Lower leg skin (tissue), 4 donors: Measurements from ENCODE around the gene ABCC8. TPM values are rescaled to one million over a fixed set of nuclear protein-coding genes. Genes with fewer than 3 reads are reported as not detected.

ENCODE experiments used
- DNase-seq, 2 donors: peaks; one replicate each; pipeline ENCODE4 v3.0.0-alpha.2; 2019; ENCODE audit warnings: low spot score in 2 of 2
- H3K4me3 ChIP-seq: fragments of 200-600 bp; sonication (generic); 2 replicates; pipeline ENCODE4 v1.5.1; 2017; ENCODE audit warnings: mild to moderate bottlenecking, low read depth; ENCODE audit not compliant: poor library complexity, severe bottlenecking
- POLR2A ChIP-seq, 2 donors: fragments of 450-650 bp; IDR thresholded peaks; one replicate each; pipeline ENCODE4 v1.6.1; 2016 to 2017; ENCODE audit warnings: antibody characterized with exemption in 2 of 2, mild to moderate bottlenecking in 1 of 2, moderate library complexity in 1 of 2
- WGBS, 2 donors: methylation state at CpG; one replicate each; pipeline ENCODE4 v1.1.5; 2018; 5-methylcytosine and 5-hydroxymethylcytosine counted together
- intact Hi-C: fragments of 100-400 bp; cut with DNase I; formaldehyde crosslinking; loops from one replicate; pipeline ENCODE4 v1.15.0; 2023; ENCODE audit warnings: low total_unique reads
- total RNA-seq, 4 donors: library from RNA; depleted of rRNA; stranded (reverse); fragments of >200 nt; gene quantifications; one replicate each; pipeline ENCODE4 v1.1.0, GENCODE V29; 2016
- TF ChIP-seq, protein P1 (sequence below), 3 donors: fragments of 450-650 bp; IDR thresholded peaks; one replicate each; pipeline ENCODE4 v1.5.1; 2016; ENCODE audit warnings: antibody characterized with exemption in 3 of 3, mild to moderate bottlenecking in 3 of 3, moderate library complexity in 2 of 3

Gene ABCC8
- total RNA-seq, 4 donors from 2014 or later = 0.11 to 0.34 (median 0.26) TPM; not detected in 1

DNA sequence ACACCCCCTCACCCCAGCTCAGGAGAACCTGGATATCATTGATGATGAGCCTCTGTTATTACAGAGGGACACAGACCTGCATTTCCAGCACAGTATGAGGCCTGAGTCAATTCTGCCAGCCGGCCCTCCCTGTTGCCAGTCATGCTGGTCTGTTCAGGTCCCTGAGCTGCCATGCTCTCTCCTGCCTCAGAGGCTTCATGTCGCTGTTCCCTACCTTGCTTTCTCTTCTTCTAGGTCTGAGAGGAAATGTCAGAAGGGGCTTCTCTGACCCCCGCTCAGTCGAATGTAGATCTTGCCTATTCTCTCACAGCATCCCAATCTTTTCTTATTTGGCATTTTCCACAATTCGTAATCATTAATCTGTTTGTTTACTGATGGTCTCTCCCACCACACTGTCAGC is 21.8 kb upstream of the ABCC8 start:
- no peak for DNase-seq
- intact Hi-C loops = no loop called here
- no peak overlapping the region for H3K4me3 ChIP-seq
- WGBS, 2 donors = 76 to 82% methylated on average over 5 of the region's 5 CpGs
- TF ChIP-seq, protein P1, sequence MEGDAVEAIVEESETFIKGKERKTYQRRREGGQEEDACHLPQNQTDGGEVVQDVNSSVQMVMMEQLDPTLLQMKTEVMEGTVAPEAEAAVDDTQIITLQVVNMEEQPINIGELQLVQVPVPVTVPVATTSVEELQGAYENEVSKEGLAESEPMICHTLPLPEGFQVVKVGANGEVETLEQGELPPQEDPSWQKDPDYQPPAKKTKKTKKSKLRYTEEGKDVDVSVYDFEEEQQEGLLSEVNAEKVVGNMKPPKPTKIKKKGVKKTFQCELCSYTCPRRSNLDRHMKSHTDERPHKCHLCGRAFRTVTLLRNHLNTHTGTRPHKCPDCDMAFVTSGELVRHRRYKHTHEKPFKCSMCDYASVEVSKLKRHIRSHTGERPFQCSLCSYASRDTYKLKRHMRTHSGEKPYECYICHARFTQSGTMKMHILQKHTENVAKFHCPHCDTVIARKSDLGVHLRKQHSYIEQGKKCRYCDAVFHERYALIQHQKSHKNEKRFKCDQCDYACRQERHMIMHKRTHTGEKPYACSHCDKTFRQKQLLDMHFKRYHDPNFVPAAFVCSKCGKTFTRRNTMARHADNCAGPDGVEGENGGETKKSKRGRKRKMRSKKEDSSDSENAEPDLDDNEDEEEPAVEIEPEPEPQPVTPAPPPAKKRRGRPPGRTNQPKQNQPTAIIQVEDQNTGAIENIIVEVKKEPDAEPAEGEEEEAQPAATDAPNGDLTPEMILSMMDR (IDR thresholded peaks at IDR 0.05) = no peak
- TF ChIP-seq POLR2A (IDR thresholded peaks at IDR 0.05) = no peak

DNA sequence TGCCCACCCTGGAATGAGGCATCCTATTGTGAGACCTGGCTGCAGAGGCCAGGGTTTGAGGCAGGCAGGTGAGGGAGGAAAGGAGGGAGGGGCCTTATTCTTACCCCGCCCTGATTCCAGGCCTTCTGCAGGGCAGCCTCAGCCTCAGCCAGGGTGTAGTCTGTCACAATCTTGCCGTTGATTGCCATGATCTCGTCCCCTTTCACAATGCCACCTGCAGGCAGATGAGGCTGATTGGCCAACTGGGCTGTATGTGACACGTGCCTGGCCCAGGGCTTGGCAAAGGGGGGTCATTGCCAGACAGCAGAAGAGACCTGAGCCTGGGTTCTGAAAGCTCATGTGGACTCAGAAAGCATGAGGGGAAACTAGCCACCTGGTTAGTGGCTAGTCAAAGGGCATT is 21.4 kb upstream of the ABCC8 start:
- 49 to 53% methylated on average over 3 to 4 of the region's 4 CpGs for WGBS, 2 donors
- intact Hi-C loops = no loop called here
- no peak for DNase-seq
- TF ChIP-seq, protein P1 (IDR thresholded peaks at IDR 0.05) = no peak
- TF ChIP-seq POLR2A (IDR thresholded peaks at IDR 0.05) = no peak
- H3K4me3 ChIP-seq = no peak overlapping the region

DNA sequence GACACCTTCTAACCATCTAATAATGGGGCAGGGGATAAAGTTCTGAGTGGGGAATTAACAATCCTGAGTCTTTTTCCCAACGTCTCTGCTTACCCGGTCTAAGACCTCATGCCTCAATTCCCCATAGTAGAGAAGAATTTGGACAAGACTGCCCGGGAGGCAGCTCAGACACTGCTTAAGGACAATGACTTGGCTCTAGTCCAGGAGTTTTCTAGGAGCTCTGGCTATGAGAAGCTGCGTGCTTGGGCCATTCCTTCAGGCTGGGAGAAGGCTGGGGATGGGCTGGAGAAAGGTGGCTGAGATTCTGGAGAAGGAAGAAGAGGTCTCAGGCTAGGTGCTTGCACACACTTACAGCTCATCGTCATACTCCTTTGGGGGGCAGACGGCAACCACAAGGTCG is 19.8 kb upstream of the ABCC8 start:
- intact Hi-C loops = no loop called here
- WGBS, 2 donors = 57 to 65% methylated on average over 7 of the region's 7 CpGs
- DNase-seq = no peak
- no peak overlapping the region for H3K4me3 ChIP-seq
- TF ChIP-seq, protein P1 (IDR thresholded peaks at IDR 0.05) = no peak
- no peak for TF ChIP-seq POLR2A (IDR thresholded peaks at IDR 0.05)

DNA sequence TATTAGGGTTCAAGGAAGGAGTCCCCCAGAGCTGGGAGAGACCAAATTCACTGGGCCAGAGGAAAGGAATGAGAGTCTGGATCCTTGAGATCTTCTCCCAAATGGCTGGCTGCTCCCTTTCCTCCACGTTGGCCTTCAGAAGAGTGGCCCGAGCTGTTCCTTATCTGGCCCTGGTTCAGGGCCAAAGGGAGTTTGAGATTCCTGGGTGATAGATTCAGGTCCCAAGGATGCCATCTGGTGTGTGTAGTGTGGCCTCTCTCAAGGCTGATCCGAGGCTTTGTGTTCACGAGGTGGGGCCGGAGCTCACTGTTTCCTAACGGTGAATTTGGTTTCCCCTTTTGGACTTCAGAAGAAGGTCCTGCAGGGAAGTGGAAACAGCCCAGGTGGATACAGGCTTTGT is 17.4 kb upstream of the ABCC8 start:
- 78 to 80% methylated on average over 6 of the region's 6 CpGs for WGBS, 2 donors
- no peak for DNase-seq
- no peak overlapping the region for H3K4me3 ChIP-seq
- intact Hi-C loops = no loop called here
- TF ChIP-seq, protein P1 (IDR thresholded peaks at IDR 0.05) = no peak
- no peak for TF ChIP-seq POLR2A (IDR thresholded peaks at IDR 0.05)

DNA sequence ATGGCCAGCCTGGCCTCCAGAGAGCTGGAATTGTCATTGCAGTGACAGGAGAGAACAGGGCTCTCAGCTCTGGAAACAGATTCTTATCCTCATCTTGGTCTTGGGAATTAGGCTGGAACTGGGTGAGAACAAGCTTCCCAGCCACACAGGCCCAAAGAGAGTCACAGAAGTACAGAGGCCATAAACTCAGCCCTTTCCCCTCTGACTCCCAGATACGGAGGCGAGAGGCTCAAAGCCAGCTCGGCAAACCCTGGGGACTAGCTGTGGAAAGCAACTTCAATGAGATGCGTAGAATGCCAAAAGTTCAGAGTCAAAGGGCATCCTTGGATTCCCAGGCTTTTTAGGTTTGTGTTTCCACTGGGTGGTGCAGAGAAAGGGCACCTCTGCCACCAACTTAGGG is 14.3 kb upstream of the ABCC8 start:
- 75 to 80% methylated on average over 4 of the region's 4 CpGs for WGBS, 2 donors
- TF ChIP-seq, protein P1 (IDR thresholded peaks at IDR 0.05) = no peak
- TF ChIP-seq POLR2A (IDR thresholded peaks at IDR 0.05) = no peak
- DNase-seq = no peak
- intact Hi-C loops = no loop called here
- H3K4me3 ChIP-seq = no peak overlapping the region

DNA sequence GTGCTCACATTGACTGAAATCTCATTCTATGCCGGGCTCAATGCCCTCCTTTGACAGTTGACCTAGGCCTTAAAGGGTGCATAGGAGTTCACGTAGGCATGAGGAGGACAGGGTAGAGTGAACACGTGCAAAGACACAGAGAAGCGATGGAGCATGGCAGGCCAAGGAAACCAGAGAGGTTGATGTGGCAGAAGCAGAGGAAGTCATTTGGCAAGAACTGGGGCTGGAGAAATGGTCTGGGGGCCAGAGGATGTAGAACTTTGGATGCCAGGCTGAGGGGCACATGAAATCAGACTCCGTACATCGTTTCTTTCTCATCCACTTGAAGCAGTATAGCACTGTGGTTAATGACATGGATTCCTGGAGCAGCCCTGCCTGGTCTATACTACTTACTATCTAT is 13.6 kb upstream of the ABCC8 start:
- TF ChIP-seq, protein P1 (IDR thresholded peaks at IDR 0.05) = no peak
- TF ChIP-seq POLR2A (IDR thresholded peaks at IDR 0.05) = no peak
- intact Hi-C loops = no loop called here
- WGBS, 2 donors = 84 to 87% methylated on average over 6 of the region's 6 CpGs

More for the DNA sequence above, 13.6 kb upstream of the ABCC8 start:
- no peak overlapping the region for H3K4me3 ChIP-seq
- no peak for DNase-seq
